GM12878 (cell line): ENCODE results near the gene ENAH. TPM values are rescaled to one million over a fixed set of nuclear protein-coding genes. Genes with fewer than 3 reads are reported as not detected.

Experiments
- BHLHE40 ChIP-seq, 2 experiments: fragments of 450-650 bp in 1 of 2; IDR thresholded peaks; 2 replicates each; pipeline ENCODE4 v1.6.1; 2011 to 2017; ENCODE audit warnings: low read depth in 2 of 2, borderline replicate concordance in 1 of 2, improper control_type of control experiment in 1 of 2, low read length in 1 of 2, mild to moderate bottlenecking in 1 of 2
- CEBPZ ChIP-seq: fragments of 150-350 bp; IDR thresholded peaks from 2 replicates; pipeline ENCODE4 v1.6.1; 2016; ENCODE audit warnings: low read depth, low read length
- CHD1 ChIP-seq: IDR thresholded peaks from 2 replicates; pipeline ENCODE4 v1.6.1; 2012; ENCODE audit warnings: low read depth, low read length, improper control_type of control experiment
- NFXL1 ChIP-seq: fragments of 450-650 bp; IDR thresholded peaks from 2 replicates; pipeline ENCODE4 v1.6.1; 2017; ENCODE audit warnings: antibody characterized with exemption, mild to moderate bottlenecking, borderline replicate concordance
- NR2C2 ChIP-seq: IDR thresholded peaks from 2 replicates; pipeline ENCODE4 v1.6.1; 2011; ENCODE audit warnings: borderline replicate concordance, low read depth; ENCODE audit not compliant: control insufficient read depth, insufficient read length
- PKNOX1 ChIP-seq: fragments of 450-650 bp; IDR thresholded peaks from 2 replicates; pipeline ENCODE4 v1.6.1; 2016; ENCODE audit warnings: mild to moderate bottlenecking
- RBBP5 ChIP-seq: fragments of 200-600 bp; sonication (generic); conservative IDR thresholded peaks from 2 replicates; pipeline ENCODE4 v1.6.1; 2016
- RFX5 ChIP-seq: IDR thresholded peaks from 2 replicates; pipeline ENCODE4 v1.6.1; 2011; ENCODE audit warnings: low read depth, low read length, improper control_type of control experiment
- RUNX3 ChIP-seq: IDR thresholded peaks from 2 replicates; pipeline ENCODE4 v1.6.1; 2012; ENCODE audit warnings: low read length, inconsistent platforms
- SMAD1 ChIP-seq: fragments of 450-650 bp; IDR thresholded peaks from 2 replicates; pipeline ENCODE4 v1.6.1; 2018; ENCODE audit warnings: mild to moderate bottlenecking, low read depth; ENCODE audit not compliant: partially characterized antibody
- STAT1 ChIP-seq: fragments of 450-650 bp; conservative IDR thresholded peaks from 2 replicates; pipeline ENCODE4 v1.6.1; 2014; ENCODE audit warnings: antibody characterized with exemption, mild to moderate bottlenecking
- SUPT20H ChIP-seq: IDR thresholded peaks from 2 replicates; pipeline ENCODE4 v1.6.1; 2011; ENCODE audit warnings: low read depth, mild to moderate bottlenecking, low read length, moderate library complexity, borderline replicate concordance; ENCODE audit not compliant: control insufficient read depth
- TCF12 ChIP-seq: IDR thresholded peaks from 2 replicates; pipeline ENCODE4 v1.6.1; 2011; ENCODE audit warnings: low read depth, mild to moderate bottlenecking, low read length
- WRNIP1 ChIP-seq: IDR thresholded peaks from 2 replicates; pipeline ENCODE4 v1.6.1; 2011; ENCODE audit warnings: low read depth, low read length, improper control_type of control experiment, borderline replicate concordance
- ZNF274 ChIP-seq: IDR thresholded peaks from one replicate; pipeline ENCODE4 v1.8.0; 2011; ENCODE audit not compliant: insufficient read length, insufficient read depth
- ZNF384 ChIP-seq: IDR thresholded peaks from 2 replicates; pipeline ENCODE4 v1.6.1; 2012; ENCODE audit warnings: low read depth, mild to moderate bottlenecking, low read length, improper control_type of control experiment, borderline replicate concordance
- polyA plus RNA-seq, 11 experiments: library from polyadenylated mRNA; depleted of rRNA in 4 of 11; unstranded in 6 of 11; stranded (reverse) in 5 of 11; fragments of >200 nt; fragmentation: Nextera tagmentation in 4 of 11; fragmentation: Illumina TruSeq in 1 of 11; extraction: Ambion mirVana in 4 of 11; extraction: Trizol in 1 of 11; gene quantifications; 1 replicate in 1 of 11; 2 replicates in 10 of 11; pipeline versions ENCODE4 v1.2.1 to v1.2.3, GENCODE V29; 2011 to 2016; ENCODE audit warnings: inconsistent platforms in 2 of 11, missing spikeins in 2 of 11, low read depth in 1 of 11
- total RNA-seq, 4 experiments: library from RNA; depleted of rRNA in 3 of 4; stranded (reverse); fragments of >200 nt in 3 of 4; fragmentation: Illumina TruSeq in 1 of 4; extraction: Trizol in 1 of 4; gene quantifications; 2 replicates each; pipeline versions ENCODE4 v1.2.1 to v1.2.3, GENCODE V29; 2013 to 2021

ENAH gene
- total and polyA plus RNA-seq, 10 of the 15 experiments (the other 5 are each of a cell fraction or from before 2014, with no cell fraction given) = under 0.01 to 0.62 (median 0.06) TPM; not detected in 5

- no peak for TF ChIP-seq CEBPZ
- no peak for TF ChIP-seq NR2C2
- no peak for TF ChIP-seq RFX5
- TF ChIP-seq CHD1 = no peak
- no peak for TF ChIP-seq WRNIP1
- TF ChIP-seq TCF12 = no peak
- no peak for TF ChIP-seq RUNX3
- TF ChIP-seq SMAD1 = no peak
- no peak for TF ChIP-seq STAT1
- TF ChIP-seq PKNOX1 = no peak
- TF ChIP-seq RBBP5 = no peak
- TF ChIP-seq ZNF384 = no peak
- no peak for TF ChIP-seq ZNF274
- TF ChIP-seq NFXL1 = no peak
- no peak for TF ChIP-seq SUPT20H
- TF ChIP-seq BHLHE40 (IDR thresholded peaks at IDR 0.05; ENCODE audit: borderline replicate concordance in 1 of 2, low read depth in 2 of 2, low read length in 1 of 2) = no peak
- TF ChIP-seq, all 136 proteins: peak for 0
Measured at GRCh38 chr1:225504776-225505175, 148.1 kb downstream of the ENAH start (continued).
